HG03045 (cell line): Measurements from ENCODE around the gene SOS1.
"Not testable (repeated sequence)": the region's sequence is repeated elsewhere in the genome, so short reads cannot be mapped to it uniquely, and the experiment has no call there.

Experiments
- ATAC-seq: cut with Tn5 transposase; IDR thresholded peaks from one replicate; pipeline ENCODE4 v1.9.1; 2021; ENCODE audit warnings: mild to moderate bottlenecking, moderate library complexity; ENCODE audit not compliant: unreplicated experiment

Gene SOS1

DNA sequence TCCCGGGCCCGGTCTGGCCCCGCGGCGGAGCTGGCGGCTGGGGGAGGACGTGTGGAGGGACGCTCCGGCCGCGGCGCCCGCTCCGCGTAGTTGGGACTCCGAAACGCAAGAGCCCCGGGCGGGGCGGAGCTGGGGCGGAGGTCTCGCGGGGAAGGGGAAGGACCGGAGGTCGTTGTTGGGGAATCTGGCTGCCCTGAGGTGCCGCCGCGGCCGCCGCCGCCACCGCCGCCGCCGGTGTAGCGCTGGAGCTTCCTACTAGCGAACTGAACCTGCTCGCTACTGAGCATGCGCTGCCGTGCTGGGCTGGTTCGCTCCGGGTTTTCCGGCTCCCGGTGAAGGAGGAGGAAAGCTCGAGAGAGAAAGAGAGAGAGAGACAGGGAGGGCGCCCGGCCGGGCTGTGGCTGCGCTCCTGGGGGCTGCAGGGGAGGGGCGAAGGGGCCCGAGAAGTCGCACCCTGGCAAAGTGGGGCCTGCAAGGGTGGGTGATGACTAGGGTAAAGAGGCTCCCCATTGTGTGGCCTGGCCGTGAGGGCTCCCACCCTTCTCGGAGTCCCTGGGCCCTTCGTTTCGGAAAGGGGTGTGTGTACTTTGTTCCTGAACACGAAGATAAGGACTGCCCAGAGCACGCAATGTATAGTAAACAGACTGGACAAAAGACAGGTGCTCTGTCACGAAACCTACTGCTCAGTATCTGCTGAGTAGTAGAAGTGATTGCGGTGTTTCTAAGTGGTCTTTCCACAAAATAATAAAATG is at the start of gene SOS1:
Gene SOS1, minus strand, starts transcription at position 281 of the 752 bp plus-strand sequence. CDS start 629 bp downstream, outside the sequence.
- ATAC-seq: peak; percentile 56

DNA sequence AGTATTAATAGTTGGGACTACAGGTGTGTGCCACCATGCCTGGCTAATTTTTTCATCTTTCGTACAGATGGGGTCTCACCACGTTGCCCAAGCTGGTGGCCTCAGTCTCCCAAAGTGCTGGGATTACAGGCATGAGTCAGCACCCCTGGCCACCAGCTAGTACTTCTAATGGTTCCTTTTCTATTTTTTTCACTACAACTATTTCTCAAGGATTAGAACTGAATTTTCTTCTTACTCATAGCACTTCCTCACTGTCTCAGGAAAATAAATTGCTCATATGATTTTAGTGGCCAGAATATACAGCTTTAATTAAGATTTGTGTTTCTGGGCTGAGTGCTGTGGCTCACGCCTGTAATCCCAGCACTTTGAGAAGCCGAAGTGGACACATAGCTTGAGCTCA is 43.2 kb upstream of the SOS1 start:
- ATAC-seq: no peak

DNA sequence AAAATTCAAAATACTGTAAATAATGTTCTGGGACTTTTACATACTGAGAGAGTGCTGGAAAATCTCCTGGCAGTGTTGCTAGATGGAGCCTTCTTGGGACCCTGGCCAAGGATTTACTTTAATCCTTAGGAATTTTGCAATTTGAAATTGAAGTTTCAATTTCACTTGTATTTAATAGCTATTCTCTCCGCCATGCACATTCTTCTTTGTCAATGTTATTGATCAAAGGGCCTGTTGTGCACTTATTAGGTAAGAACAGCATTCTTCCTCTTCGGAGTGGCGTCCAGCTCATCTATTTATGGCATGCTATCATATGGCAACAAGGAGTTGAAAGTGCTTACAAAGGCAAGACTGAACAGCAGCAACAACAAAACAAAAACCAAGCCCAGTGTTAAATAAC is 40.1 kb upstream of the SOS1 start:
- ATAC-seq: no peak

DNA sequence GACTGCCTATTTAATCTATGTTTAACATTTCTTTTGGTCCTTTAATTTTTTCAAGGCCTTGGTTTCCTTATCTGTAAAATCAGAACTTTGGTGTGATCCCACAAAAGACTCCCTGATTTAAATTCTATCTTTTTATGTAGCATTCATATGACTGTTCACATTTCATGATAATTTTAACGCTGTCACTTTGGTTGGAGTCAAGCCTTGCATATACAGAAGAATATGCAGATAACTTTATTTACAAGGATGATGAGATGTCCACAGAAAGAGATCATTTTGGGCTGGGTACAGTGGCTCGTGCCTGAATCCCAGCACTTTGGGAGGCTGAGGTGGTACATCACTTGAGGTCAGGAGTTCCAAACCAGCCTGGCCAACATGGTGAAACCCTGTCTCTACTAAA is 38.4 kb upstream of the SOS1 start:
- no peak for ATAC-seq

DNA sequence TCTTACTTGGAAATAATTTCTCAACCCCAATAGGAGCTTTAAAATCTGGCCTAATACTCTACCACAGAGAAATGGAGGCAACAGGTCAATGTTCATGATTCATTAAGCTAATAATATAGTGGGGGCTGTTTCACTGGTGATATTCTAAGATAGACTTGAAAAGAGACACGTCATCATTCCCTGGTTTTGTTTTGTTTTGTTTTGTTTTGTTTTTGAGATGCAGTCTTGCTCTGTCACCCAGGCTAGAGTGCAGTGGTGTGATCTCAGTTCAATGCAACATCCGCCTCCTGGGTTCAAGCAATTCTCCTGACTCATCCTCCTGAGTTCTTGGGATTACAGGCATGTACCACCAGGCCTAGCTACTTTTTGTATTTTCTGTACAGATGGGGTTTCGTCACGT is 37.5 kb upstream of the SOS1 start:
- ATAC-seq: no peak

DNA sequence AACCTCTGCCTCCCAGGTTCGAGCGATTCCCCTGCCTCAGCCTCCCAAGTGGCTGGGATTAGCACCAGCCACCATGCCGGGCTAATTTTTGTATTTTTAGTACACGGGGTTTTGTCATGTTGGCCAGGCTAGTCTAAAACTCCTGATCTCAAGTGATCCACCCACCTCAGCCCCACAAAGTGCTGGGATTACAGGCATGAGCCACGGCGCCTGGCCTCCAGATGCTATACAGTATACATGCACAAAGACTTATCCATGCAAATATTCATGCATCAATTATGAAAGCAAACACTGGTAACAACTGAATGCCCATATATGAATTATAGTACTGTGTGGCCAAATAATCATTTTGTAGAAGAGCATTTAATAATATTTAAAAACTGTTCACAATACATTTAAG is 36.0 kb upstream of the SOS1 start:
- ATAC-seq: no peak

DNA sequence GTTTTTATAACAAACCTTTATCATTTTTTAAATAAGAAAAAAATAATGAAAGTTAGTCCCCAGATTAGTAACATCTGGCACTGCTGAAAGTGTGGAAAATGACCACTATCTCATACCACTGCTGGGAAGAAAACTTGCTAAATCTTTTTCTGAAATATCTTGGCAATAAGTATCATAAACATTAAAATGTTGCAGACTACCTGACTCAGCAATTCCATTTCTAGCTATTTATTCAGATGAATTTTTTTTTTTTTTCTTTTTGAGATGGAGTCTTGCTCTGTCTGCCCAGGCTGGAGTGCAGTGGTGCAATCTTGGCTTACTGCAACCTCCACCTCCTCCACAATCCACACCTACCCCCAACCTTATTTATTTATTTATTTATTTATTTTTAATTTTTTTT is 35.3 kb upstream of the SOS1 start:
- ATAC-seq: no peak

DNA sequence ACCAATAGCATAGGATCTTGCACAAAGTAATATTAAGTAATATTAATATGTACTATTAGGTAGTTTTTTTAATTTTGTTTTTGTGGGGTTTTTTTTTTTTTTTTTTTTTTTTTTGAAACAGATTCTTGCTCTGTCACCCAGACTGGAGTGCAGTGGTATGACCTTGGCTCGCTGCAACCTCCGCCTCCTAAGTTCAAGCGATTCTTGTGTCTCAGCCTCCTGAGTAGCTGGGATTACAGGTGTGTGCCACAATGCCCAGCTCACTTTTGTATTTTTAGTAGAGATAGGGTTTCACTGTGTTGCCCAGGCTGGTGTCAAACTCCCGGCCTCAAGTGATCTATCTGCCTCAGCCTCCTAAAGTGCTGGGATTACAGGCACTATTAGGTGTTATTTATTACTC is 34.7 kb upstream of the SOS1 start:
- ATAC-seq: not testable (repeated sequence)

DNA sequence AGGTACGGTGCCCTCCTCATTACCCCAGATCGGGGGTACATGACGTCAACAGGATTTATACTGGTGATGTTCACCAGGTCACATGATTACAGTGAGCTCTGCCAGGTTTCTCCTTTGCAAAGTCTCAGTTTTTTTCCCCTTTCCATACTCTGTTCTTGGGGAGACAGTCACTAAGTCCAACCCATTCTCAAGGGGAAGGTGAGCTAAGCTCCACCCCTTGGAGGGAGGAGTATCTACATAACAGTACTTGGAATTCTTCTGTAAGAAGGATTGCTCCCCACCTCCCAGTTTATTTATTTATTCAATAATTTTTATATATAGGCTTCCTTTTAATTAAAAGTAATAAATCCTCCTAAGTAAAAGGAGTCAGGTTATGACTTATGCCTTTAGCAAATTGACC is 34.1 kb upstream of the SOS1 start:
- no peak for ATAC-seq

DNA sequence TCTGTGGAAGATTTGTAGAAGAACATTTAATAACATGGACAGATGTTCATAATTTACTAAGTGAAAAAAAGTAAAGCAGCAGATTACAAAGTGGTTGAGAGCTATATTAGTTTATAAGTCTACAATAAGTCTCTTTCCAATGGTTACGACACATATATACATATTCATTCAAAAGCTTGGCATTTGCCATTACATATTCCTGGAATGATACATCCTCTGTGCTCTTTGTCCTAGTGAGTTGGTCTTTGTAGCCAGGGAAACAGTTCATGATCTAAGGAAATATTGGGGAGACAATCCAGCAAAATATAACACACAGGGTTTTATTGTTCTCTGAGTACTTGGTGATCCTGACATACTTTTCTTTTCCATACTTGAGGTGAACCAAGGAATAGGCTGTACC is 32.5 kb upstream of the SOS1 start:
- no peak for ATAC-seq

DNA sequence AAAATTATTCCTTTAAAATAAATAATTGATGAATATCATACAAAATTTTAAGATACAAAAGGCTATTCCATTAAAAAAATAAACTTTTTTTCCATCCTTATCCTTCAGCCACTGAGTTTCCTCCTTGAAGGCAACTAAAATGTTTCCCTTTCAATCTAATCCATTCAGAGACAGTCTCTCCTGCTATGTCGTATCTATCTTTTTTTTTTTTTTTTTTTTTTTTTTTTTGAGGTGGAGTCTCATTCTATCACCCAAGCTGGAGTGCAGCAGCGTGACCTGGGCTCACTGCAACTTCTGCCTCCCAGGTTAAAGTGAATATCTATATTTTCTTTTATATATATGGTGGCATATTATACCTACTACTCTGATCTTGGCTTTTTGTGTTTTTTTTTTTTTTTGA is 31.7 kb upstream of the SOS1 start:
- ATAC-seq: no peak

DNA sequence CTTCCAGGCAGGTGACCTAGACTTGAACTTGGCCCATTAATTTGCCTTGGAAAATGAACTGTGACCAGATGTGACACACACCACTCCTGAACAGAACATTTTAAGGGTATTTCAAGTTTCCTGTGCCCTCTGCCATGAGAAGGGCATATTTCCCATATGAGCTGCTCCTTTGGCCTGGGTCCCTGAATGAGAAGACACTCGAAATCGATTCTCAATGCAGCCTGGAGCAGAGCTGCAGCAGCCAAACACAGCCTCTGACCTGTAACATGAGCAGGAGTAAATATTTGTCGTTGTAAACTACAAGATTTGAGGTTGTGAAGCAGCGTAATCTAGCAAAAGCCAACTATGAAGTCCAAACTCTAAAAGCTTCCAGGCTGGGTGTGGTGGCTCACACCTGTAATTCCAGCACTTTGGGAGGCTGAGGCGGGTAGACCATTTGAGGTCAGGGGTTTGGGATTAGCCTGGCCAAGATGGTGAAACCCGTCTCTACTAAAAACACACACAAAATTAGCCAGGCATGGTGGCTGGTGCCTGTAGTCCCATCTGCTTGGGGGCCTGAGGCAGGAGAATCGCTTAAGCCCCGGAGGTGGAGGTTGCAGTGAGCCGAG is 30.1 kb upstream of the SOS1 start:
- ATAC-seq: no peak

DNA sequence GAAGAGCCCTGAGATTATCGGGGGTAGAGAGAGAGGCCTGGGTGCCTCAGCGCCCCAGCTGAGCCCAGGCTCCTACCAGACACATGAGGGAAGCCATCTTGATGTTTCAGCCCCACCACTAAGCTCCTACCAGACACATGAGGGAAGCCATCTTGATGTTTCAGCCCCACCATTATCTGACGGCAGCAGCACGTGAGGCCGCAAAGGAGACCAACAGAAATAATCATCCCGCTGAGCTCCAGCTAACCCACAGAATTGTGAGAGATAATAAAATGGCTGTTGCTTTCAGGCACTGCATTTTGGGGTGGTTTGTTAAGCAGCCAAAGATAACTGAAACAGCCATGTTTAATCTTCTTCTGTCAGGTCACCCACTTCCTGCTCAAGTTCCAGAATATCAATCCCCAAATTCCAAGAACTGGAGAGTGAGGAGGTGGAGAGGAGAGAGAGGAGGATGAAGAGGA is 29.3 kb upstream of the SOS1 start:
- no peak for ATAC-seq

DNA sequence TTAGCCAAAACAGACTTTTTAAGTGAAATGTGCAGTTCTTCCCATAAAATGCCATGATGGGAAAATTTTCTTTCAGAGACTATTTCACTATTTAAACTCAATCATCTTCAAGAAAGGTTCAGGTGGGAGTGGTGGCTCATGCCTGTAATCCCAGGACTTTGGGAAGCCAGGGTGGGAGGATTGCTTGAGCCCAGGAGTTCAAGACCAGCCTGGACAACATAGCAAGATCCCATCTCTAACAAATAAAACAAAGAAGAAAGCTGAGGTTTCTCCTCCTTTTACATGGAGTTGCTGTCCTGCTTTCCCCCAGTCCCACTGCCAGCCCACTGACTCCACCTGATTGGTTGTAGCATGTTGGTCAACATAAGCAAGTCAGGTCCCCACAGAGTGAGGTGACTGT is 25.8 kb upstream of the SOS1 start:
- ATAC-seq: no peak

DNA sequence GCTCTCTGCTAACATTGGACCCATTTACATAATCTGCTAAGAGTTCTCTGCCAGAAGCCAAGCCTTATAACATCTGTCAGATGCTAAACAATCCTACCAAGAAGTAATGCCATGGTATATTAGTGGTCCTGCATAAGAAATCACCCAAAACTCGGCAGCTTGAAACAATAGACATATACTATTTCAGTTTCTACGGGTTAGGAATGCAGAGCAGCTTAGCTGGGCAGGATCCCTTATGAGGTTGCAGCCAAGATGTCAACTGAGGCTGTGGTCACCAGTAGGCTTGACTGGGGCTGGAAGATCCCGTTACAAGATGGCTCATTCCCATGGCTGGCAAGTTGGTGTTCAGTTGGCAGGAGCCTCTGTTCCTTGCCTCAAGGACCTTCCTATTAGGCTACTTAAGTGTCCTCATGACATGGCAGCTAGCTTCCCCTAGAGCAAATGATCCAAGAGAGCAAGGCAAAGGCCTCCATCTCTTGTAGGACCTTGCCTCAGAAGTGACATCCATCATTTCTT is 25.1 kb upstream of the SOS1 start:
- ATAC-seq: no peak

DNA sequence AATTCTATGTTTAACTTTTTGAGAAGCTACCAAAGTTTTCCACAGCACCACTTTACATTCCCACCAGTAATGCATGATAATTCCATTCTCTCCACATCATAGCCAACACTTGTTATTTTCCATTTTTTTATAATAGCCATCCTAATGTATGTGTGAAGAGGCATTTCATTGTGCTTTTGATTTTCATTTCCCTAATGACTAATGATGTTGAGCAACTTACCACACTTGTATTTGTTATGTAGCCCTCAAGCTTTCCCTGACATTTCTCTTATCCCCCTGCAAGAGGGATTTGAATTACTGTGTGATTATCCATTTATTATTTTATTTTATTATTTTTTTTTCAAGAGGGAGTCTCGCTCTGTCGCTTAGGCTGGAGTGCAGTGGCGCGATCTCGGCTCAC is 23.6 kb upstream of the SOS1 start:
- no peak for ATAC-seq

DNA sequence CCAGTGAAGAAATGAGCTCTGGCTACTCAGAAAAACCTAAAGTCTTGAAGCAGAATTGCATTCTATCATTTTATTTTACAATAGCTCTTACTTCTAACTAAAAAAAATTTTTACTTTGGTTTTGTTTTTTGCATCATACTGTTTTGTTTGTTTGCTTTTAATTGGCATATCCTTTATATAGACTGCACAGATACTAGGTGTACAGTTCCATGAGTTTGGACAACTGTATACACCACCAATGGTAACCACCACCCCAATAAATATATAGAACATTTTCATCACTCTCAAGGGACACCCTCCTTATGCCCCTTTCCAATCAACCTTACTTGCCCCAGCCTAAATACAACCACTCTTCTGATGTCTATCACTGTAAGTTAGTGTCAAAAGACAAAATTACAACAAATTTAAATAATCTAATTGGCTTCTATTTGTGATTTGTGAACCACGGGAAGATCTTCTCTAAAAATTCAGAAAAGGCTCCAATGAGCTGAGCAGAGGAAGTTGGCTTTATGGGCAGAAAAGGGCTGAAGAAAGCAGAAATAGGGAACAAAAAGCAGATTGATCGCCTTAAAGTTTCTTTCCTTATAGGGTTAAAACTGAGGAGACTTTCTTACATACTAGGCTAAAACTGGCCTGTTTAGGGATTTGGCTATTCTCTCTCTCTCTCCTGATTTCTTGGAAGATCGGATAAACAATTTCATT is 22.2 kb upstream of the SOS1 start:
- no peak for ATAC-seq

DNA sequence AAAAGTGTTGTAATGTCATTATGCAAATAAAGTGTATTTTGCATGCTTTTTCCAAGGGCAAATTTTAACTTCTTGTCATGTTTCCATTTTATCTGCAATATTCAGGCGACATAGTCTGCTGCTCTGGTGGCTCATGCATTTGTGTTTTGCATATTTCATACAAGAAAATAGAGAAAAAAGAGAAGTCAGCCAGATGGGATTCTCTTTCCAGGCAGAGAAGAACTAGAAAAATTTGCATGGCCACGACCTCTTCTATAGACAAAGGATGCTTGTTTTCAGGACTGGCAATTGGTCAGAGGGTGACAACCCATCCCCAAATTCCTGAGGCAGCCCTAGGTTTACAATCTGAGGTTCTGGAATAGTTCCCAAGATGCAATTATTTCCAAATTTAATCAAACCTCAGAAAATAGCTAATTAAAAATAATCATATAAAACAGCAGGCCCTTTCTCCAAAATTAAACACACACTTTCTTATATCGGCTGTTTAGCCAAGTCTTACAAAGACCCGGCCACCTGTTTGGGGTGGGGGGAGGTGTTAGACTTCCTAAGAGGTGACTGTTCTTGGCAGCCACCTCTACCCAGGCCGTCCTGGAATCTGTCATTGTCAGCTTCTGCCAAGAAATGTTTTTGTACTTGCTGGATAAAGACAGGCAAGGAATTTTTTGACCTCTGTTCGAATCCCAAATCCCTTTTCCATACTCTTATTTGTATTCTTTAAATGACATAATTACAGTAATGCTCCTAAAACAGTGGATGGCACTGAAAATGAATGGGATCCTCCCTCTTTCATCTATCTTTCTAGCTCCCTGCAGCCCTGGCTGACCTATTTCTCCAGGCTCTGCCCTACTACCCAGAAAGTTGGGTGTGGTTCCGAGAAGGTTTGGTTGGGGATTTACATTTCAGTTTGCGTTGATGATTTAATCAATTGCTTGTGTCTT is 20.8 kb upstream of the SOS1 start:
- ATAC-seq: no peak

DNA sequence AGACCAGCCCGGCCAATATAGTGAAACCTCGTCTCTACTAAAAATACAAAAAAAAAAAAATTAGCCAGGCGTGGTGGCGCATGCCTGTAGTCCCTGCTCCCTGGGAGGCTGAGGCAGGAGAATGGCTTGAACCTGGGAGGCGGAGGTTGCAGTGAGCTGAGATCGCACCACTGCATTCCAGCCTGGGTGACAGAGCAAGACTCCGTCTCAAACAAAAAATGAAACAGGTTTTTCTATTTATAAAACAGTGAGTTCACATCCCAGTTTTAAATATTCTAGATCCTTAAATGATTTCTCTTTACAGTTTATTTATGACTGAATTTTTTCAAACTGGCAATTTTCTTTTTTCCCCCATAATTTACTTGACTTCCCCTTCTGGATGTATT is 20.1 kb upstream of the SOS1 start:
- not testable (repeated sequence) for ATAC-seq

DNA sequence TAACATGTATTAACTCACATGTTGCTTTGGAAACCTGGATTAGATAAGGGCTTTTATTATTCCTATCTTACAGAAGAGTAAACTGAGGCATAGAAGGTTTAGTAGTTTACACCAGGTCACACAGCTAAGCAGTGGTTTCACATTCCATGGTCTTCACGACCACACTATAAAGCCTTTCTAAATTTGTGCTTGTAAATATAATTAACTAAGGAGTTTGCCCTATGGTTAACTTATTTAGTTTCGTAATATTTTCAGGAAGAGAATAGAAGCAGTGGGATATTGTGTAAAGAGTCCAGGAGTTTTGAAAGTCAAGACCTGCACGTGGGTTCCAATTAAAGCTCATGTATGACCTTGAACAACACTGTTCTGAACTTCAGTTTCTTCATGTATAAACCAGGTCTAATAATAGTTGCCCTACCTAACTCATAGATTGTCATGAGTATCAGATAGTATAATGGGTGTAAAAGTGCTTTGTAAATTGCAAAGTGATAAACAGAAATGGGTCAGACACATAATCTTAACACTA is 19.5 kb upstream of the SOS1 start:
- no peak for ATAC-seq
